HFF-Myc (cell line): ENCODE results near the gene RASL10B.
"Not testable (repeated sequence)": the region's sequence is repeated elsewhere in the genome, so short reads cannot be mapped to it uniquely, and the experiment has no call there.

ENCODE experiments used
- DNase-seq: peaks from one replicate; pipeline ENCODE4 v3.0.0-alpha.2; 2011; ENCODE audit warnings: low read depth; ENCODE audit errors: extremely low read depth
- H3K4me3 ChIP-seq: replicated peaks from 2 replicates; pipeline ENCODE4 v1.5.1; 2011; ENCODE audit warnings: low read depth, mild to moderate bottlenecking, control low read depth, low read length
- TF ChIP-seq, protein P1 (sequence below): IDR thresholded peaks from 2 replicates; pipeline ENCODE4 v1.5.1; 2012; ENCODE audit warnings: mild to moderate bottlenecking, low read depth, low read length, control low read depth; ENCODE audit errors: missing control alignments

Gene RASL10B

DNA sequence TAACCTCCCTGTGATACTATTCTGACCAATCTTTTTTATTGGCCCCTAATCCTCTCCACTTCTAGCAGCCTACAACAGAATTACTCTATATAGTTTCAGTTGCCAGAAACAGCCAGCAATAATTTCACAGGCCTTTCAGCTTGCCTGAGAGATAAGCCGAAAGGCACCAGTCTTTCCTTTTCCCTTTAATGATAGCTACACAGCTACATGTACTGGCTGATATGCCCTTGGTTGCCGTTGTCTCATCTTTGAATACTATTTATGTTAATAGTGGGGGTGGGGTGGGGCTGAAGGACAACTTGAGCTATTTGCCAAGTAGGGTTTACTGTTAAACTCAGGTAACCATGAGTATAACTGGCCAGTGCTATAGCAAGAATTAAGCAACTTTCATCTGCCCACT, 35.8 kb upstream of the RASL10B start:
- H3K4me3 ChIP-seq = no peak overlapping the region
- DNase-seq = no peak
- TF ChIP-seq, protein P1, sequence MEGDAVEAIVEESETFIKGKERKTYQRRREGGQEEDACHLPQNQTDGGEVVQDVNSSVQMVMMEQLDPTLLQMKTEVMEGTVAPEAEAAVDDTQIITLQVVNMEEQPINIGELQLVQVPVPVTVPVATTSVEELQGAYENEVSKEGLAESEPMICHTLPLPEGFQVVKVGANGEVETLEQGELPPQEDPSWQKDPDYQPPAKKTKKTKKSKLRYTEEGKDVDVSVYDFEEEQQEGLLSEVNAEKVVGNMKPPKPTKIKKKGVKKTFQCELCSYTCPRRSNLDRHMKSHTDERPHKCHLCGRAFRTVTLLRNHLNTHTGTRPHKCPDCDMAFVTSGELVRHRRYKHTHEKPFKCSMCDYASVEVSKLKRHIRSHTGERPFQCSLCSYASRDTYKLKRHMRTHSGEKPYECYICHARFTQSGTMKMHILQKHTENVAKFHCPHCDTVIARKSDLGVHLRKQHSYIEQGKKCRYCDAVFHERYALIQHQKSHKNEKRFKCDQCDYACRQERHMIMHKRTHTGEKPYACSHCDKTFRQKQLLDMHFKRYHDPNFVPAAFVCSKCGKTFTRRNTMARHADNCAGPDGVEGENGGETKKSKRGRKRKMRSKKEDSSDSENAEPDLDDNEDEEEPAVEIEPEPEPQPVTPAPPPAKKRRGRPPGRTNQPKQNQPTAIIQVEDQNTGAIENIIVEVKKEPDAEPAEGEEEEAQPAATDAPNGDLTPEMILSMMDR = no peak

DNA sequence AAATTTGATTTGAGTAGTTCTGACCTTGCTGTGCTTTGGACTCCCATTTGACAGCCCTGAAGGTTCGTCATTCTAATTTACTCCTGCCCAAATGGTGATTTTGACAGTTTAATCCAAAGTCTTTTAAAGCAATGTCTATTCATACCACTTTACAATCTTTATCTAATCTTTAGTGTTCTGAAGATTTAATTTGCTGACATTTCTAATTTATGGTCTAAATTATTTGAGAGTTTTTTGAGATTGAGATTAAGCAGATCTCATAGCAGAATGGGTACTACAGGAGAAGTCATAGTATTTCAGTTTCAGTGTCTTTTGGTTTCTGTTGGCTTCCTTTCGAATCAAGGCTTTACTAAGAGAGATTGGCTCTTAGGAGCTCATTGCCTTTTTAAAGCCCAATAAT, 32.6 kb upstream of the RASL10B start:
- TF ChIP-seq, protein P1 = no peak
- no peak for DNase-seq
- H3K4me3 ChIP-seq = no peak overlapping the region

DNA sequence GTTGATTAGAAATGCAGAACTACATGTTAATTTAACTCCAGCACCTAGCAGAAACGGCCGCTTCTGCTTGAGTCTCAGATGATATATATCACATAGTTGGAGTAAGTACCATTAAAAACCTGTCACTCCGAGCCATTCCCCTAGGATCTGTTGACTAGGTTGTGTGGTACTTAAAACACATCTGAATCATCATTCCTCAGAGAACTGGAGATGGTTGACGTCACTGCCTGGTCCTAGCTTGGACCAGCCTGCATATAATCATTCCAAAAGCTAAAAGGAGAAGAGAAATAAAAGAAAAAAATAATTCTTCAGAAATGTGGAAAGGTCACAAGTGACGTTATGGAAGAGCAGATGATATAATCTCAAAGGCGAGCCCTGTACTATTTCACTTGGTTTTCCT, 31.3 kb upstream of the RASL10B start:
- H3K4me3 ChIP-seq = no peak overlapping the region
- DNase-seq = no peak
- TF ChIP-seq, protein P1 = no peak

DNA sequence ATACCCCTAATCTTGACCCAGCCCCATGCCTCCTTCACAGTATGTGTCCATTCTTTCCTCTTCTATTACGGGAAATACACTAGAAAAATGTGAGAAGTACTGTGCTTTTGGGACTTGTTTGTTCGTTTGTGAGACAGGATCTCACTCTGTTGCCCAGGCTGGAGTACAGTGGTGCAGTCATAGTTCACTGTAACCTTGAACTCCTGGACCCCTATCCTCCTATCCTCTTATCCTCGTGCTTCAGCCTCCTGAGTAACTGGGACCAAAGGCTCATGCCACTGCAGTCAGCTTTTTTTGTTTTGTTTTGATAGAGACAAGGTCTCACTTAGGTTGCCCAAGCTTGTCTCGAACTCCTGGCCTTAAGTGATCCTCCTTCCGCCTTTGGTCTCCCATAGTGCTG, 29.9 kb upstream of the RASL10B start:
- TF ChIP-seq, protein P1 = no peak
- DNase-seq = no peak

DNA sequence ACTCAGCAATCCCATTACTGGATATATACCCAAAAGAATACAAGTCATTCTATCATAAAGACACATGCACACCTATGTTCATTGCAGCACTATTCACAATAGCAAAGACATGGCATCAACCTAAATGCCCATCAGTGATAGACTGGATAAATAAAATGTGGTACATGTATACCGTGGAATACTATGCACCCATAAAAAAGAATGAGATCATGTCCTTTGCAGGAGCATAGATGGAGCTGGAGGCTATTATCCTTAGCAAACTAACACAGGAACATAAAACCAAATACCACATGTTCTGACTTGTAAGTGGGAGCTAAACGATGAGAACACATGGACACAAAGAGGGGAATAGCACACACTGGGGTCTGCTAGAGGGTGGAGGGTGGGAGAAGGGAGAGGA, 28.1 kb upstream of the RASL10B start:
- not testable (repeated sequence) for H3K4me3 ChIP-seq, DNase-seq

More for the DNA sequence above, 29.9 kb upstream of the RASL10B start:
- no peak overlapping the region for H3K4me3 ChIP-seq

DNA sequence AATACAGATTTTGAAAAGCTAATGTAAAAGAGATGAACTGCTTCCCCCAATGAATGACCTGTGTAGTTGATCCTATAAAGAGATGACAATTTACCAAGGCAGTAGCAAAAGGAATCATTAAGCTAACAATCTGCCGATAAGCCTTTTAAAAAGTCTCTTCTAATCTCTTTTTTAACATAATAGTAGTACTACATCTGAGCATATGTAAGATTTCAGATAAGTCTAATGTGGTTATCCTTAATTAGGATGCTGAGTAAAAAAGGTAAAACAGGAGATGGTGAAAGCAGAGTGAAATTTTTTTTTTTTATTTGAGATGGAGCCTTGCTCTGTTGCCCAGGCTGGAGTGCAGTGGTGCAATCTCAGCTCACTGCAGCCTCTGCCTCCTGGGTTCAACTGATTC, 26.2 kb upstream of the RASL10B start:
- TF ChIP-seq, protein P1 = no peak
- no peak overlapping the region for H3K4me3 ChIP-seq
- no peak for DNase-seq

DNA sequence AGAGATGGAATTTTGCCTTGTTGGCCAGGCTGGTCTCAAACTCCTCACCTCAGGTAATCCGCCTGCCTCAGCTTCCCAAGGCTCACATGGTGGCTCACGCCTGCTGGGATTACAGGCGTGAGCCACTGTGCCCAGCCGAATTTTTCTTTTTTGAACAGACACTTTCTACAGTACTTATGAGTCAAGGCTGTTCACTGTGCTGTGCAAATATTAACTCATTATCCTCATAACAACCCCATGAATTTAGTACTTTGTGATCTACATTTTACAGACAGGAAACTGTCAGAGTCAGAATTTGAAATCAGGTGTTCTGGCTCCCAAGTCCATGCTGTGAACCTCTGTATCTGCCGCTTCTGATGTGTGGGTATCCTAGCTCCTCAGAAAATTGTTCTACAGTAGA, 25.7 kb upstream of the RASL10B start:
- TF ChIP-seq, protein P1 = no peak
- no peak for DNase-seq

More for the DNA sequence above, 25.7 kb upstream of the RASL10B start:
- H3K4me3 ChIP-seq = no peak overlapping the region
